HG03342 (cell line): Measurements from ENCODE around the gene MVK.

Experiments used
- ATAC-seq: cut with Tn5 transposase; IDR thresholded peaks from one replicate; pipeline ENCODE4 v1.9.1; 2021; ENCODE audit warnings: mild to moderate bottlenecking, moderate library complexity; ENCODE audit not compliant: unreplicated experiment

MVK gene

DNA sequence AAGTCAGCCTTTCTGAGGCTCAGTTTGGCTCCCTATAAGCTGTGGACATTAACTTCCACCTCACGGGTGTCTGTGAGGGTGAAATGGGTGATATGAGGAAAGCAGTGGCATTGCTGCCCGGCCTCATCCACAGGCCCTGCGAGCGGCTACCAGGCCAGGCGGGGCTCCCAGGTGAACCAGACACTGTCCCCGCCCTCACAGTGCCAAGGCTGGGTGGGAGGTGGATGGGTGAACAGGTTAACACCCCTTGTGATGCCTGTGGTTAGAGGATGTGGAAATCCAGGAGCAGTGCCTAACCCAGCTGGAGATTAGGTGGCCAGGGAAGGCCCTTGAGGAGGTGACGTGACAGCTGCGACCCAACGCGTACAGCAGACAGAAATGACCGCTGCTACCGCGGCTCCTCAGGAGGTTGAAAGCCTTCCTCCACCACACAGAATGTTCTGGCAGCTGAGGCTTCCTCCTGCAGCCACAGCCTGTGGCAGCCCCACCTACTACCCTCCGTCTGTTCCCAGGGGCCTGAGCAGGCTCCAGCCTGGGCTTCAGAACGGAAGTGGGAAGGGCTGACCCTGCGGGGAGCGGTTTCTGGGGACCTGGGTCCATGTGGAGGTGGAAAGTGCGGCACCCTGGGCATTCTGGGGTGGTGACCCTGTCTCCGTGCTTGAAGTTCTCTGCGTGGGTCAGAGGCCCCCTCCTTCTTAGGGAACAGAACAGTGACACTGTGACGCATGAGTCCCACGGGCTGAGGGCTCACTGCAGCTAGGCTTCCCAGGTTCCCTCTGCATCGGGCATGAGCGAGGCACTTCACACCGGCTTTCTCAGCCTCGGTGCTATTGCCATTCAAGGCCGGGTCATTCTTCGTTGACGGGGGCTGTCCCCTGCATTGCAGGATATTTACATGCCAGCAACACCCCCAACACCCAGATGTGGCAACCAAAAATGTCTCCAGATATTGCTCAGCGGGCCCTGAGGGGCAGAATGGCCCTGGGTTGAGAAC, 10.0 kb upstream of the MVK start:
- ATAC-seq = no peak

DNA sequence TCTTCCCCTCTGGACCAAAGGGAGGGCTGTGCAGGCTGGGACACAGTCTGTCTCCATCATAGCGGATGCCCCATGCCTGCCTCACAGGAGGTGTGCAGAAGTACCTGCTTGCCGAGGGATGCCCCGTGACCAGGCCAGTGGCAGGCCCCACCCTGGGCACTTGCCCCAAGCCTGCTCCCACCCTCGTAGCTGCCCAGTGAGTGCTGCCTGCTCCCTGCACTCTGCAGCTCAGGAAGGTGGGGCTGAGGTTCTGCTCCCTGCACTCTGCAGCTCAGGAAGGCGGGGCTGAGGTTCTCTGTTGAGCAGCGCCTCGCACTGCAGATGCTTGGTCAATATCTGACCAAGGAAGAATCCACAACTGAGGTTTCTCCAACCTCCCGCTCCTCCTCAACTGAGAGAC, 7.2 kb upstream of the MVK start:
- no peak for ATAC-seq

DNA sequence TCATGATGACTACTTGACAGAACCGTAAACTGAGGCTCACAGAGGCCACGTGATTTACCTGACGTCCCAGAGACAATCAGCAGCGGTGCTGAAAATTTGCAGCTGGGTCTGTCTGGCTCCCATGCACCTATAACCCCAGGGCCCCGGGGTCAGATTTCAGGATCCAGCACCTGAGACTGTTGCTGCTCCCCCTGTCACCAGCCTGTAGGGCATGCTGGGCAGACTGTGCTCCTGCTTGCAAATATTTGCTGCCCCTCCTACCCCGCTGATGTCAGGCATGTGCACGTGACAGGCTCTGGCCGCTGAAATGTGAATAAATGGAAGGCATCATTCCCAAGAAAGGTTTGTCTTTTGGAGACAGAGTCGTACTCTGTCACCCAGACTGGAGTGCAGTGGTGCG, 6.3 kb upstream of the MVK start:
- no peak for ATAC-seq

DNA sequence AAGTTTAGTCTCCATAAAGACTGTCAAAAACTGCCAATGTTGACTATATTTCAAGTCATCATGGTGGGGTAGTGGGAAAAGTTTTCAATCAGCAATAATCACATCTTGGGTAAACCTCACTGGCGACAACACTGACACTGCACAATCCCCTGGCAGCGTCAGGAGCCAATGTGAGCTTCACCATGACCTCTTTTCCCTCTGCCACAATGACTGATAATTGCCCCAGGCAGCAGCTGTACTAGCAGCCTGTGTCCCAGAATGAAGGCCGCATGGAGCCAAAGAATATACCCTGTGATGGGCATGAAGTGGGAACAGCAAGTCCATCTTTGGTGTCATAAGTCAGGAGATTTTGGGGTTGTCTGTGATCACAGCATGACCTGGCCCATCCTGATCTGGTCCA, 5.6 kb upstream of the MVK start:
- ATAC-seq = no peak

DNA sequence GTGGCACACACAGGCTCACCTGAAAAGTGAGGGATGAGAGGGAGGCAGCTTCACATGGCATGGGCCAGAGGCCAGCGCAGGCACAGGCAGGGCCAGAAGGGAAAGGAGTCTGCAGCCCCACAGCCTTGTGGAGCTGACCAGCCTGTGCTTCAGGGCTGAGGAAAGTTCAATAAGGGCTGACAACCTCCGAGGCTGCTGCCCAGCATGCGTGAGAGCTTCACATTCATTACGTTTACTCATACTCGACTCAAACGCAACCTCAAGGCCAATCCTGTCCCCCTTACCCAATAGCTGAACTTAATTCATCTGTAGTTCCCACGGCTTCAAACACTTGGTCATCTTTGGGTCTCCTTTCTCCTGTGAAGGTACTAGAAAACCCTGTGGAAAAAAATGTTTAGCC, 5.1 kb upstream of the MVK start:
- ATAC-seq = no peak

DNA sequence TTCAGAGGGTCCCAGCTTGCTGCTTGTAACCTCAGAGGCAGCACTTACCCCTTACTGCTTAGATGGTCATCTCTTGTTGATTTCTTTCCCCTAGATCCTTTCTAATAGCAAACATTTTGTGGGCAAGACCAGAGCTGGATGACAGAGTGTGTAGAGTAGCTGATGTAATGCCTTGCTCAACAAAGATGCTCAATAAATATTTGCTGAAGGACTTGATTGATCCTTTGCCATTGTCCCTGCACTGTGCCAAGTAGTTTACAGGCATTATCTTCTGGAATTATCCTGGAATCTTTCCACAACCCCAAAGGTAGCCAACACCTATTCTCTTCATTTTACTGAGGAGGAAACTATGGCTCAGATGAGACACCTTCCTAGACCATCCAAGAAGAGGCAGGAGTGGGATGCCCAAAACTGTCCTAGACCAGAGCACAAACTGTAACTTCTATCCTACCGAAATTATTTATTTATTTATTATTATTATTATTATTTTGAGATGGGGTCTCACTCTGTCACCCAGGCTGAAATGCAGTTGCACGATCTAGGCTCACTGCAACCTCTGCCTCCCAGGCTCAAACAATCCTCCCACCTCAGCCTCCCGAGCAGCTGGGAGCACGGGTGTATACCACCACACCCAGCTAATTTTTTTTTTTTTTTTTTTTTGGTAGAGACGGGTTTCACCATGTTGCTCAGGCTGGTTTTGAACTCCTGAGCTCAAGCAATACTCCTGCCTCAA, 1.7 kb upstream of the MVK start:
- no peak for ATAC-seq

DNA sequence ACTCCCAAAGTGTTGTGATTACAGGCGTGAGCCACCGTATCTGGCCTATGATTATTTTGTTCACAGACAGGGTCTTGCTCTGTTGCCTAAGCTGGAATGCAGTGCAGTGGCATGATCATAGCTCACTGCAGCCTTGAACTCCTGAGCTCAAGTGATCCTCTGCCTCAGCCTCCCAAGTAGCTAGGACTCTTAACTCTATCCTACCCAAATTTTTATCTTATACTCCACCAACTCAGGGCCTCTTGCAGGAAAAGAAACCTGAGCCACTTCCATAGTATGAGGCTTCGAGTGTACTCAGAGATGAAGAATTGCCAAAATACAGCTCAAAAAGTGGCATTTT, 1.1 kb upstream of the MVK start:
- ATAC-seq = no peak

DNA sequence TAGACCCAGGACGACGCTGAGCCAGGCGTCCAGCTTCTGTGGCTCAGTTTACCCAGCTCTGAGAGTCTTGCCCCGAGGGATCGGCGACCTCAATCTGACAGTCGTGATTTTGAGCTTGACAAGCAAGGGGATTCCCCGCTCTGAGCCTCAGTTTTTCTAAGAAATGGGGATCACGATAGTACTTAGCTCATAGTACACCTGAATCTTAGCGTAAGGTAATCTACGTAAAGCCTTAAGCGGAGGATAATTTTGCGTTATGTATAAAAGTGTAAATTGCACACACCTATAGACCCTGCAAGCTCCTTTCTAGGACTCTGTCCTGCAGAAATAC, 285 bp downstream of the MVK start:
- no peak for ATAC-seq

DNA sequence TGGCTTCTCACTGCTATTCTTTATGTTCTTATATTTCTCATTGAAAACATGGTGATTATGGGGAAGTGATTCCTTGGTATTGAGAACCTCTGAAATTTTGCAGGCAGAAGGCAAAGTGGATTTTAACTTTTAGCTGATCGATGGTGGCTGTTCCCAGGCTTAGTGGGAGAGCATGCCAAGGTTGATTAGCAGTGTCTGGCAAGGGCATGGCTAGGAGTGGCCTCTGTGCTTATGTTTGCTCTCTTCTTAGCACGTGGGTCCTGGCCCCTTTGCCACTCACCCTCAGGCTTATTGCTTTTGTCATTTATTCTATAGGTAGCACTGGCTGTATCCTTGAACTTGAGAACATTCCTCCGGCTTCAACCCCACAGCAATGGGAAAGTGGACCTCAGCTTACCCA, 2.1 kb downstream of the MVK start:
- ATAC-seq = no peak

DNA sequence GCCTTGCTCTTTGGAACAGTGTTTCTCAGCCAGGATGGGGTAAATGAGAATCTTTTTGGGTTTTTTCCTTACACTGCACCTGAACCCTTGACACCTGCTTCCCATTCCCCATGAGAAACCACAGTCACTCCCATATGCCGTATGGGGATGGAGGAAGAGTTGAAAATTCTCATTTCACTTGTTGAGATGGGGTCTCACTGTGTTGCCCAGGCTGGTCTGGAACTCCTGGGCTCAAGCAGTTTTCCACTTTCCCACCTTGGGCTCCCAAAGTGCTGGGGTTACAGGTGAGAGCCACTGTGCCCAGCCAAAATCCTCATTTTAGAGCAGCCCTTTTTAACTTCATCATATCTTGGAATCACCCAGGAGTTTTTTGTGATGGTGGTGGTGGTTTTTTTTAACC, 3.7 kb downstream of the MVK start:
- ATAC-seq = no peak

DNA sequence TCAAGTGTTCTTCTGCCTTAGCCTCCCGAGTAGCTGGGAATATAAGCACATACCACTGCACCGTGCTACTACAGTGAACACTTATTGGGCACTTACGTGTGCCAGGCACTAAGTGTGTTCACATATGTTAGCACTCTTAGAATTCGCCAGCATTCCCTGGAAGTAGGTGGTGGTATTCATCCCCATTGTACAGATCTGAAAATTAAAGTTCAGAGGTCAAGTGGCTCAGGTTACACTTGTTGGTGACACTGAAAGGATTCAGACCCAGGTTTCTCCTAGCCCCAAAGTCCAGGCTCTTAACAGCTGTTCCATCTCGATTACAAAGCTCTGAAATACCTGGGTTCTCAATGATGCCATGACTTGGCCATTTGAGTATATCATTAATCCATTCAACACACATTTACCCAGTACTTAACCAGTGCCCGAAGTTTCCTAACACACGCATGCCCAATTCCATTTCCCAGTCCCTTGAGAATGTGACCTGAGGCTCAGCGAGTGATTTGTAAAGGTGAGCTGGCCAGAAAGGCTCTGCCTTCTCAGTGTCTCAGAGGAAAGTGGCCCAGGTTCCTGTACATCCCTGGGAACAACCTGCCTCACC, 4.8 kb downstream of the MVK start:
- ATAC-seq = no peak

DNA sequence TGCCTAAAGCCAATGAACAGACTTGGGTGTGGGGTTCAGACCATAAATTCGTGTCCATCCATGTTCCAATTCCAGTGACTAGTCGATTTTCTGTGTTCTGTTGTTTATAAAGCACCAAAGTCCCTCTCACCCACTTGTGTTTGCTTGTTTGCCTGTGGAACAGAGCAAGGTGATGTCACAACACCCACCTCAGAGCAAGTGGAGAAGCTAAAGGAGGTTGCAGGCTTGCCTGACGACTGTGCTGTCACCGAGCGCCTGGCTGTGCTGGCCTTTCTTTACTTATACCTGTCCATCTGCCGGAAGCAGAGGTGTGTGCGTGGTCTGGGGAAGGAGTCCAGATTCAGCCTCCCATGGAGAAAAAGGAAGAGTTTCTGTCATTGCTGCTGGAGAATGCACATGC, 6.0 kb downstream of the MVK start:
- ATAC-seq = no peak

DNA sequence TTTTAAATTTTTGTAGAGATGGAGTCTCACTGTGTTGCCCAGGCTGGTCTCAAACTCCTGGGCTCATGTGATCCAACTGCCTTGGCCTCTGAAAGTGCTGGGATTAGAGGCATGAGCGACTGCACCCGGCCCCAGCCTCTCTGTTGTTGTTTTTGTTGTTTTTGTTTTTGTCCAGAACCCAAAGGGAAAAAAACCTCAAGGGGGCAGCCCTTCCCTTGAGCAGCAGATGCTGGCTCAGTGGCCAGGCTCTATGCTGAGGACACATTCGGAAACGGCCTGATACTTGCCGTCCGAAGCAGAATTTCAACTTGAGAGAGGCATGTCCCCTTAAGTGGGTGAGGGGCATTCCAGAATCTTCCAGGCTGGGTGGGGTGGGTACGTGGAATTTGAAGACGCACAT, 6.7 kb downstream of the MVK start:
- no peak for ATAC-seq

DNA sequence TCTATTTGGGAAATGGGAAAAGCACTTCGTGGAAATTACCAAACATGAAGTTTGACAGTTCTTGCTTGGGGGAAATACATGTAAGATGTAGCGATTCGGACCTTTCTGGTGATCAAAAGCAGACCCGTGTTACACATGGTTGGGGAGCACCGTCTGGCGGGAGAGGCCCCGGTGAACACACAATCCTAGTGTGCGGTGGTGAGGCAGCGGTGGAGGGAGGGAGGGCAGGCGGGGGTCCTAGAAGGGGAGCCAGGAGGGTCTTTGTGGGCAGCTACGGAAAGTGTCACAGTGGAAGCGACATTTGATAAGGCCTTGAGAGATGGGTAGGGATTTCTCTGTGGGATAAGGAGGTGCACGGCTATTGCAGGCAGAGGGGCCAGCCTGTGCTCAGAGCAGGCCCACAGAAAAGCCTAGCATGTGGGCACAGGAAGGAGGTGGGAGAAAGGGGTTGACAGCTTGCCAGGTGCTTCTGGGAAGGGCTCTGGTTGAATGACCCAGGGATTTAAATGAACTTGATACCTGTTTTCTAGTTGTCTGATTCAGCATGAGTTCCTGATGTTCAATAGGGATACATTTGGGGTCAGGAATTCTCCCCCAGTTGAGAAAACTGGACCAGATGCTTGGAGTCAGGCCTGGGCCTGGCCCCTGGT, 7.2 kb downstream of the MVK start:
- ATAC-seq = no peak

DNA sequence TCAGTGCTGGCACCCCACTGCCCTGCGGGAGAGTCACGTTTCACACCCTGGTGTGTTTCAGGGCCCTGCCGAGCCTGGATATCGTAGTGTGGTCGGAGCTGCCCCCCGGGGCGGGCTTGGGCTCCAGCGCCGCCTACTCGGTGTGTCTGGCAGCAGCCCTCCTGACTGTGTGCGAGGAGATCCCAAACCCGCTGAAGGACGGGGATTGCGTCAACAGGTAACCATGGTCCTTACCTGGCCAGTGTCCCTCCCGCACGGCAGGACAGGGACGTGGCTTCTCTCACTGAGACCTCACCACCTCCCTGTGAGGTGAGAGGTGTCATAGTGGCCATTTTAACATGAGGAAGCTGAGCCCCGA, 7.7 kb downstream of the MVK start:
- no peak for ATAC-seq

DNA sequence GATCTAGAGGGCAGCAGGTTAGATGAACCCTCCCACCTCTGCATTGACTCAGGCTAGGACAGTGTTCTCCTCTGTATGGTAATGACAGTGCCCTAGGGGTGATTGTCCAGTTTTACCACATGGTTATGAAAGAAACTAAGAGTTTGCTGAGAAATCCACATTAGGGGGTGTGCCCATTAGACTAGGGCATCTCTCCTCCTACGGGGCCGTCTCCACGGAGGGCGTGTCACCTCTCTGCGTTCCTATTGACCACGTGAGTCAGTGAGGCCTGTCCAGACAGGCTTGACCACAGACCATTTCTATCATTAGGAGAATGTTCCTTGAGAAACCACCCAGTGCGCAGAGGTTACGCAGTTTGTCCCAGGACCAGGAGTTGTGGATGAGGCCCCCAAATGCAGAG, 8.3 kb downstream of the MVK start:
- ATAC-seq = no peak

DNA sequence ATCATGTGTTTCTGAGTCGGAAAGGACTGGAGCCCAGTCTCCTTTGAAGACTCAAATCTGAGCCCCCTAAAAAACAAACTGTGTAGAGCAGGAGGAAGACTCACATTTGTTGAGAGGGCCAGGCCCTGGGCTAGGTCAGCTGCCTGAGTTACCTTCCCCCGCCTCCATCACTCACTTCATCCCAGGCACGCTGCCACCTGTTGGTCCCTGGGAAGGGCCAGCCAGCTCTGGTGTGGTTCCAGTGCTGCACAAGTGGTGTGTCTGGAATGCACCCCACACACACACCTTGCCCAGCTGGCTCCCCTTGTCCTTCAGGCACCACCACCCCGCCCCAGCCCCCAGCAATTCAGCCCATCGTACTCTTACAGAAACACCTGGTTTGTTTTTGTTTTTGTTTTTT, 9.0 kb downstream of the MVK start:
- no peak for ATAC-seq

DNA sequence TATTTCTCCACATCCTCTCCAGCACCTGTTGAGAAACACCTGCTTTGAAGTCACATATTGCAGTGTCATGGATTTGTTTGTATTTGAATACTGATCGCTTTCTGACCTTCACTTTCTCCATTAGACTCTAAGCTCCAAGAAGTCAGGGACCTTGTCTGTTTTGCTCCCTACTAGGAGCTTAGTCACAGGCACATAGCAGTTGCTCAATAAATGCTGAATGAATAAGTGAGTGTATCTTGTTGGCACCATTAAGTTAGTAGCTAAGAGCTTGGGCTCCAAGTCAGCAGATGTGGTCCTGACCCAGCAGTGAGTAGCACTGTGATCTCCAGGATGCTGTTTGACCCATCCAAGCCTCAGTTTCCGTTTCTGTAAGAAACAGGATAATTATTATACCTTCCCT, 10.1 kb downstream of the MVK start:
- ATAC-seq = no peak

DNA sequence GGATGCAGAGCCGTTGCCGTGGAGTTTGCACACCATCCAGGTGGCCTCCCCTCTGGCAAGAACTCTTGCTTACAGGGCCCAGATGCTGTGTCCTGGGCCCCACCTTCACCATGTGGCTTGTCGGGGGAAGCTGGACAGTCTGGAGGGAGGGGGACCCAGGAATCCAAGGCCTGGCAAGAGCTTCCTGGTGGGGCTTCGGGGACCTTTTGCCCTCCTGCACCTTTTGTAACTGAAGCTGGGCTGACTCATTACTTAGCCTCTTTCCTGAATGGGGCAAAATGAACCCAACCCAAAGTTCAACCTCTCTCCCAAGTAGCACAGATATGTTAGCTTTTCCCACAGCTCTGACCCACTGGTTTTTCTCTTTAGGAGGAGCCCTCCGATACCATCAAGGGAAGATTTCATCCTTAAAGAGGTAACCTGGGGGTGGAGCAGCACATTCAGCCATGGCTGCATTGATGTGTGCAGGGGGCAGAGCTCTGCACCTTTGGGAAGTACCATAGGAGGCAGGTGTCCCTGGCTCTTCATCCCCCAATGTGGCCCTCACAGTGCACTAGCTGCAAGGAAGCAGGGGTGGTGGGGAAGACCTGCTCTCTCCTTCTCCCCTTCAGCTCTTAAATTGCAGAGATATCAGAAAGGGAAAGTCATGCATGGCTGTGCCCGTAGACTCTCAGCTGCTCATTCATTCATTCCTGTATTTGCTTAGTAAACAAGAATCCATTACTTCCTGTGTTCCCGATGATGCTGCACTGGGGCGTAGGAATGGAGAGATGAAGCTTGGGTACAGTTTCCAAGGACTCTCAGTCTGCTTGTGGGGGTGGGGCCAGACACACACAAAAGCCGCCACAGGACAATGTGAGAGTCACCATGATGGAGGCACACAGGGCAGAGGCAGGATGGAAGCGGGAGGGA, 13.0 kb downstream of the MVK start:
- no peak for ATAC-seq

DNA sequence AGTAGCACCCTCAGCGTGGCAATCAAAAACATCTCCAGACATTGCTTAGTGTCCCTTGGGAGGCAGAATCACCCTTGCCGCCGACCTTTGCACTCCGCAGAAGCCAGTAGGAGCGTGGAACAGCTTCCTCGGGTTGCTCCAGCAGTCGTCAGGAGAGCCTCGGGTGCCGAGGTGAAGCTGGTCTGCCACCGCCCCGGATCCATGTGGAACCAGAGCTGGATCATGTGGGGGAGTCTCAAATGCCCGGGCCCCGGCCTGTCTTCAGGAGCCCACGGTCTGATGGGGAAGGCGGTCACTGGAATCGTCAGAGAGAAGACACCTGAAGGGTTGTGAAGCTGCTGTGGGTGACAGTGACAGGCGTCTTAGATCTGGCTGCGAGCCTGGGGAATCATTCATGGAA, 14.3 kb downstream of the MVK start:
- ATAC-seq = no peak
